PC-3 (cell line): ENCODE data around the gene SERINC2. TPM values are rescaled to one million over a fixed set of nuclear protein-coding genes. Genes with fewer than 3 reads are reported as not detected.

Source experiments
- ATAC-seq: fragments of 200-7000 bp; cut with Tn5 transposase; 2 replicates; pipeline ENCODE4 v1.9.1; 2020; ENCODE audit warnings: mild to moderate bottlenecking, moderate library complexity
- BruUV-seq: library from RNA; stranded (reverse); fragments of 400-500 nt; replicated peaks from 2 replicates; lab custom pipeline; 2021; lab: Mats Ljungman, UMichigan
- CTCF ChIA-PET: fragments of 300-600 bp; sonication (Branson Sonifier 250); formaldehyde crosslinking; loops from one replicate; lab custom pipeline; 2022; ENCODE audit warnings: antibody characterized with exemption; lab: Charles Lee
- POLR2A ChIA-PET: fragments of 300-600 bp; sonication (Branson Sonifier 250); formaldehyde crosslinking; loops from one replicate; lab custom pipeline; 2022; ENCODE audit warnings: antibody characterized with exemption; ENCODE audit not compliant: unreplicated experiment; lab: Charles Lee
- DNase-seq: peaks from one replicate; pipeline ENCODE4 v3.0.0-alpha.2; 2015
- H2AFZ ChIP-seq: fragments of 300-600 bp; sonication (generic); 2 replicates; pipeline ENCODE4 v1.6.0; 2016; ENCODE audit warnings: antibody characterized with exemption, low read length
- H3F3A ChIP-seq: fragments of 300-600 bp; sonication (generic); one replicate; pipeline ENCODE4 v1.6.0; 2017; ENCODE audit warnings: antibody characterized with exemption, low read length, control low read depth, mild to moderate bottlenecking; ENCODE audit not compliant: unreplicated experiment
- H3K27ac ChIP-seq: fragments of 300-600 bp; sonication (generic); 2 replicates; pipeline ENCODE4 v1.5.1; 2016; ENCODE audit warnings: mild to moderate bottlenecking, low read length
- H3K27me3 ChIP-seq: fragments of 300-600 bp; sonication (generic); 2 replicates; pipeline ENCODE4 v1.6.1; 2016; ENCODE audit warnings: low read length, mixed read lengths
- H3K36me3 ChIP-seq: fragments of 300-600 bp; sonication (generic); 2 replicates; pipeline ENCODE4 v1.6.1; 2016; ENCODE audit warnings: low read depth, mixed run types, low read length, mixed read lengths
- H3K4me1 ChIP-seq: fragments of 300-600 bp; sonication (generic); 2 replicates; pipeline ENCODE4 v1.5.1; 2016; ENCODE audit warnings: low read length; ENCODE audit not compliant: insufficient read depth
- H3K4me2 ChIP-seq: fragments of 300-600 bp; sonication (generic); 2 replicates; pipeline ENCODE4 v1.6.0; 2016; ENCODE audit warnings: low read length
- H3K4me3 ChIP-seq: fragments of 300-600 bp; sonication (generic); 2 replicates; pipeline ENCODE4 v1.5.1; 2016; ENCODE audit warnings: mild to moderate bottlenecking, low read length, mixed read lengths
- H3K79me2 ChIP-seq: fragments of 300-600 bp; sonication (generic); 2 replicates; pipeline ENCODE4 v1.6.1; 2017; ENCODE audit warnings: low read length, mixed read lengths
- H3K9ac ChIP-seq: fragments of 300-600 bp; sonication (generic); 2 replicates; pipeline ENCODE4 v1.6.0; 2016; ENCODE audit warnings: mild to moderate bottlenecking, low read length
- H3K9me2 ChIP-seq: fragments of 300-600 bp; sonication (generic); replicated peaks from 2 replicates; pipeline ENCODE4 v1.6.1; 2016; ENCODE audit warnings: mixed run types, low read length, mixed read lengths
- H3K9me3 ChIP-seq: fragments of 300-600 bp; sonication (generic); 2 replicates; pipeline ENCODE4 v1.6.1; 2016; ENCODE audit warnings: low read length, mixed read lengths
- H4K20me1 ChIP-seq: fragments of 300-600 bp; sonication (generic); 2 replicates; pipeline ENCODE4 v1.6.1; 2016; ENCODE audit warnings: low read length, mixed read lengths
- EZH2 ChIP-seq: fragments of 300-600 bp; sonication (generic); IDR thresholded peaks from one replicate; pipeline ENCODE4 v1.6.1; 2017; ENCODE audit warnings: antibody characterized with exemption, mild to moderate bottlenecking, low read length; ENCODE audit not compliant: unreplicated experiment
- EZH2phosphoT487 ChIP-seq: fragments of 300-600 bp; sonication (generic); IDR thresholded peaks from 2 replicates; pipeline ENCODE4 v1.6.1; 2018; ENCODE audit warnings: mild to moderate bottlenecking, antibody characterized with exemption, low read length, borderline replicate concordance
- intact Hi-C: fragments of 100-400 bp; cut with micrococcal nuclease; formaldehyde crosslinking; loops from 2 replicates; pipeline ENCODE4 v1.9.0; 2023
- total RNA-seq: library from RNA; depleted of rRNA; stranded (reverse); fragments of >200 nt; gene quantifications from 2 replicates; pipeline ENCODE4 v1.2.3, GENCODE V29; 2014
- TF ChIP-seq, protein P1 (sequence below): fragments of 300-600 bp; sonication (generic); conservative IDR thresholded peaks from 2 replicates; pipeline ENCODE4 v1.5.1; 2017; ENCODE audit warnings: antibody characterized with exemption, low read depth, mild to moderate bottlenecking, low read length

The SERINC2 gene
- total RNA-seq, 1 experiment from 2014 or later = 51.5 TPM

- Histone ChIP-seq H3K9me2 (no peaks in the 10 kb centered on the region), H3K4me3 (no peak overlapping the region), H3K4me2 (no peak overlapping the region), H3K9ac (no peak overlapping the region), H4K20me1 (no peaks in the 10 kb centered on the region), H3K79me2 (peaks cover 7% of the 10 kb centered on the region), H3K4me1 (0 out of 2 replicates have a peak, but pooled peaks cover 5% of the 10 kb centered on the region), H3F3A (no peaks in the 10 kb centered on the region), H3K27ac (no peak overlapping the region), H2AFZ (no peak overlapping the region), H3K9me3 (no peaks in the 10 kb centered on the region), H3K36me3 (no peaks in the 10 kb centered on the region), H3K27me3 (no peaks in the 10 kb centered on the region)
- no TSS peak for BruUV-seq
- ChIA-PET CTCF (interaction anchor here (0.6 kb wide), 1 partner anchor 1759 kb away, joined by 3 read pairs; no protein-coding TSS in a partner anchor), POLR2A (interaction anchor here (0.7 kb wide), 1 partner anchor 236 kb away, joined by 3 read pairs; no protein-coding TSS in a partner anchor)
- TF ChIP-seq, protein P1, sequence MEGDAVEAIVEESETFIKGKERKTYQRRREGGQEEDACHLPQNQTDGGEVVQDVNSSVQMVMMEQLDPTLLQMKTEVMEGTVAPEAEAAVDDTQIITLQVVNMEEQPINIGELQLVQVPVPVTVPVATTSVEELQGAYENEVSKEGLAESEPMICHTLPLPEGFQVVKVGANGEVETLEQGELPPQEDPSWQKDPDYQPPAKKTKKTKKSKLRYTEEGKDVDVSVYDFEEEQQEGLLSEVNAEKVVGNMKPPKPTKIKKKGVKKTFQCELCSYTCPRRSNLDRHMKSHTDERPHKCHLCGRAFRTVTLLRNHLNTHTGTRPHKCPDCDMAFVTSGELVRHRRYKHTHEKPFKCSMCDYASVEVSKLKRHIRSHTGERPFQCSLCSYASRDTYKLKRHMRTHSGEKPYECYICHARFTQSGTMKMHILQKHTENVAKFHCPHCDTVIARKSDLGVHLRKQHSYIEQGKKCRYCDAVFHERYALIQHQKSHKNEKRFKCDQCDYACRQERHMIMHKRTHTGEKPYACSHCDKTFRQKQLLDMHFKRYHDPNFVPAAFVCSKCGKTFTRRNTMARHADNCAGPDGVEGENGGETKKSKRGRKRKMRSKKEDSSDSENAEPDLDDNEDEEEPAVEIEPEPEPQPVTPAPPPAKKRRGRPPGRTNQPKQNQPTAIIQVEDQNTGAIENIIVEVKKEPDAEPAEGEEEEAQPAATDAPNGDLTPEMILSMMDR = no peak
- TF ChIP-seq EZH2 (no peak), EZH2phosphoT487 (no peak)
- intact Hi-C loops = no loop called here
- ATAC-seq = no peak
- DNase-seq = no peak
Measured at GRCh38 chr1:31408788-31409318, 4.2 kb upstream of the SERINC2 start.

DNA sequence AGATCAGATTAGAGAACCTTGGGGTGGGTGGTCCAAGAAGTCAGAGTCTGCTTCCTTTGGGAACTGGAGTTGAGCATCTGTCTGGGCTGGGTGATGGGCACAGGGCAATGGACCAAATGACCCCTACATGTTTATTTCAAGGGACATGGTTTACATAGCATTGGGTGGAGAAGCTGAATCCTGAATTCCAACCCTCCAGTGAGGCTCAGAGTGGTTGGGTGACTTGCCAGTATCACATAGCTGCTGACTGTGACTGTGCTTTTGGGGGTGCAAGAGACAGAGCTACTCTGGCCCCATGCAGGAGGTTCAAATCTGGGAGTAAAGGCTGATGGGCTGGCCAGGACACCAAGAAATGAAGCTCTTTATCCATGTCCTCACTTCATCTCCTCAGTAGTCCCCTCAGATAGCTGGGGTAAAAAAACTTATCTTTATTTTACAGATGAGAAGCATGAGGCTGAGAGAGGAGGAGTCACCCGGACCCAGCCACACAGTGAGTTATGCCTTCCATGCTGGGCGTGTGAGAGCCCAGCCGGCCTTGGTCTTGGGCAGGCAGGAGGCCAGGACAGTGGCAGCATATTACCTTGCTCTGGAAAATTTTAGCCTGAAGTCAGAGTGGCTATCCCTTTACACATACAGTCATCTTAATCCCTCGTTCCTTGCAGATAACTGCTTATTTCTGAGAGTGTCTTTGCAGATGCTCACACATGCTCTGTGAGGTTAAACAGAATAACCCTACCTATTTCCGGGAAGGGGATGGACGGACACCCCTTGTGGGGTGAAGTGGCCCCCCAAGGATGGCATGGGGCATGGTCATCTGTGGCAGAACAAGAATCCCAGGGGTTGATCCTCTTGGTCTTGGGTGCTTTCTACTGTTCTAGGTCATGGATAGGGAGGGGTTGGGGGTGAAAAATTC, 2.8 kb upstream of the SERINC2 start:
- Histone ChIP-seq H3F3A (no peaks in the 10 kb centered on the region), H3K9me2 (no peaks in the 10 kb centered on the region), H3K27ac (no peak overlapping the region), H3K4me3 (no peak overlapping the region), H3K79me2 (peaks cover 21% of the 10 kb centered on the region), H3K9me3 (no peaks in the 10 kb centered on the region), H3K27me3 (no peaks in the 10 kb centered on the region), H2AFZ (no peak overlapping the region), H3K4me1 (peaks cover 14% of the 10 kb centered on the region), H3K4me2 (no peak overlapping the region), H3K9ac (no peak overlapping the region), H3K36me3 (no peaks in the 10 kb centered on the region), H4K20me1 (no peaks in the 10 kb centered on the region)
- no peak for ATAC-seq
- TF ChIP-seq EZH2phosphoT487 (no peak), EZH2 (no peak)
- TF ChIP-seq, protein P1 = no peak
- ChIA-PET CTCF (no interaction called here), POLR2A (no interaction called here)
- BruUV-seq = no TSS peak
- intact Hi-C loops = no loop called here
- DNase-seq = no peak

- BruUV-seq = no TSS peak
Measured at GRCh38 chr1:31410871-31411270, 2.1 kb upstream of the SERINC2 start.

More at GRCh38 chr1:31410871-31411270, 2.1 kb upstream of the SERINC2 start:
- H3K36me3 ChIP-seq = no peaks in the 10 kb centered on the region
- H3K9me2 ChIP-seq = no peaks in the 10 kb centered on the region
- POLR2A ChIA-PET = no interaction called here
- H3K27me3 ChIP-seq = no peaks in the 10 kb centered on the region
- H3K9me3 ChIP-seq = no peaks in the 10 kb centered on the region
- H3F3A ChIP-seq = no peaks in the 10 kb centered on the region
- no peak overlapping the region for H3K4me3 ChIP-seq
- CTCF ChIA-PET = no interaction called here
- H3K4me2 ChIP-seq = no peak overlapping the region
- H2AFZ ChIP-seq = no peak overlapping the region
- H3K79me2 ChIP-seq = peaks cover 28% of the 10 kb centered on the region
- ATAC-seq = no peak
- intact Hi-C loops = no loop called here
- no peak for TF ChIP-seq EZH2phosphoT487
- no peak for TF ChIP-seq EZH2
- TF ChIP-seq, protein P1 = no peak
- no peak overlapping the region for H3K27ac ChIP-seq
- no peak overlapping the region for H3K9ac ChIP-seq
- no peaks in the 10 kb centered on the region for H4K20me1 ChIP-seq
- DNase-seq = no peak
- peaks cover 21% of the 10 kb centered on the region for H3K4me1 ChIP-seq
